Measurements from ENCODE around the gene DSC2.
"Not testable (repeated sequence)": the region's sequence is repeated elsewhere in the genome, so short reads cannot be mapped to it uniquely, and the experiment has no call there.

The DSC2 gene

GRCh38 chr18:31042406-31043181 lies 59.6 kb downstream of the DSC2 start, which contains the start of gene DSC3:
DSC3 (minus strand) TSS chr18:31042742; CDS start chr18:31042660, 82 bp downstream.
- no peak for DNase-seq

- DNase-seq, result no peak
Observed at GRCh38 chr18:31042084-31042405, 60.2 kb downstream of the DSC2 start.

- no peak for DNase-seq
Observed at GRCh38 chr18:31041271-31042083, 60.7 kb downstream of the DSC2 start.

GRCh38 chr18:31040686-31041270 lies 61.4 kb downstream of the DSC2 start:
- no peak for DNase-seq

GRCh38 chr18:31039426-31039825 lies 62.8 kb downstream of the DSC2 start:
- no peak for DNase-seq

- DNase-seq, result not testable (repeated sequence)
Observed at GRCh38 chr18:31037686-31038085, 64.5 kb downstream of the DSC2 start.

- no peak for DNase-seq
Observed at GRCh38 chr18:31034541-31034940, 67.7 kb downstream of the DSC2 start.

- no peak for DNase-seq
Observed at GRCh38 chr18:31030574-31031278, 71.5 kb downstream of the DSC2 start.

- DNase-seq, result no peak
Observed at GRCh38 chr18:31015715-31016434, 86.3 kb downstream of the DSC2 start.

- DNase-seq, result peak; percentile 96
Observed at GRCh38 chr18:31011455-31011854, 90.8 kb downstream of the DSC2 start.

- DNase-seq, result no peak
Observed at GRCh38 chr18:31010601-31011000, 91.6 kb downstream of the DSC2 start.

Measured in kidney glomerular epithelial cell (primary cell).